Panc1 (cell line): ENCODE measurements around the gene GNAO1.

Source experiments
- POLR2AphosphoS5 ChIP-seq: IDR thresholded peaks from 2 replicates; pipeline ENCODE4 v1.6.1; 2012; ENCODE audit warnings: mild to moderate bottlenecking, low read depth, low read length, moderate library complexity
- TF ChIP-seq, protein P1 (sequence below): fragments of 450-650 bp; IDR thresholded peaks from 2 replicates; pipeline ENCODE4 v1.5.1; 2017; ENCODE audit warnings: mild to moderate bottlenecking

DNA sequence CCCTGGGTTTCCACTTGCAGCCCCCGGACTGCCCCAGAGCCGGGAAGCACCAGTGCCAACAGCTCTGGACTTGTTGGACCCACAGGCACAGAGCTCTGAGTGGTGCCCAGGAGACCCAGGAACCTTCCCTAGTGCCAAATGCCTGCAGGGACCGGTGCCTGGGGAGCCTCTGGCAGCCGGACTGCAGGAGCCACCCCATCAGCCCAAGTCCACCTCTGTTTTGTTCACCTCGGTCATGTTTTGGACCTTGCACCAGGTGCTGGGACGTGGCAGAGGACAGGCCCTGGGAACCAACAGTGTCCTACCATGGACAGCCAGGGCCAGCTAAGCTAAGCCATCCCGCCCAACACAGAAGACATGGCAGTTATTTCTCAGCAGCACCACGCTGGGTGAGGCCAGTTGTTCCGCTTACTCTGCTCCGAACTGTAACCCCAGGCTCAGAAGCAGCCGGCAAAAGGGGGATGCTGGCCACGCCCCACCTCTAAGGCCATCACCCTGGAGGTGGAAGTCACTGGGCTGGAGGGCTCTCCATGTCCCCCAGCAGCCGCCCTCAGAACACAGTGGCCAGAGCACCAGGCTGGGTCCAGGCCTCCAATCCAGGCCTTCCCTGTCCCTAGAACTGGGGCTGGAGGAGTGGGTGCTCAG, 154.2 kb downstream of the GNAO1 start:
- TF ChIP-seq POLR2AphosphoS5: no peak
- TF ChIP-seq, protein P1, sequence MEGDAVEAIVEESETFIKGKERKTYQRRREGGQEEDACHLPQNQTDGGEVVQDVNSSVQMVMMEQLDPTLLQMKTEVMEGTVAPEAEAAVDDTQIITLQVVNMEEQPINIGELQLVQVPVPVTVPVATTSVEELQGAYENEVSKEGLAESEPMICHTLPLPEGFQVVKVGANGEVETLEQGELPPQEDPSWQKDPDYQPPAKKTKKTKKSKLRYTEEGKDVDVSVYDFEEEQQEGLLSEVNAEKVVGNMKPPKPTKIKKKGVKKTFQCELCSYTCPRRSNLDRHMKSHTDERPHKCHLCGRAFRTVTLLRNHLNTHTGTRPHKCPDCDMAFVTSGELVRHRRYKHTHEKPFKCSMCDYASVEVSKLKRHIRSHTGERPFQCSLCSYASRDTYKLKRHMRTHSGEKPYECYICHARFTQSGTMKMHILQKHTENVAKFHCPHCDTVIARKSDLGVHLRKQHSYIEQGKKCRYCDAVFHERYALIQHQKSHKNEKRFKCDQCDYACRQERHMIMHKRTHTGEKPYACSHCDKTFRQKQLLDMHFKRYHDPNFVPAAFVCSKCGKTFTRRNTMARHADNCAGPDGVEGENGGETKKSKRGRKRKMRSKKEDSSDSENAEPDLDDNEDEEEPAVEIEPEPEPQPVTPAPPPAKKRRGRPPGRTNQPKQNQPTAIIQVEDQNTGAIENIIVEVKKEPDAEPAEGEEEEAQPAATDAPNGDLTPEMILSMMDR: no peak
